GM12872 (cell line): ENCODE results near the gene C5.

Source experiments
- CTCF ChIP-seq: IDR thresholded peaks from 3 replicates; pipeline ENCODE4 v1.5.1; 2011; ENCODE audit warnings: low read depth, mild to moderate bottlenecking, low read length, moderate library complexity; ENCODE audit not compliant: insufficient read depth

The C5 gene

GRCh38 chr9:120933310-120934055 is 116.6 kb downstream of the C5 start:
- TF ChIP-seq CTCF: no peak

GRCh38 chr9:120932086-120932823 is 117.8 kb downstream of the C5 start:
- TF ChIP-seq CTCF: no peak

GRCh38 chr9:120931231-120932085 is 118.6 kb downstream of the C5 start:
- TF ChIP-seq CTCF: no peak

- 0 out of 3 replicates have a peak, but pooled peaks have one; percentile 12 for TF ChIP-seq CTCF
Observed at GRCh38 chr9:120929229-120929791, 120.8 kb downstream of the C5 start.

GRCh38 chr9:120928483-120929228 is 121.4 kb downstream of the C5 start:
- no peak for TF ChIP-seq CTCF

GRCh38 chr9:120928015-120928482 is 122.0 kb downstream of the C5 start:
- TF ChIP-seq CTCF: no peak
